Parathyroid adenoma (tissue), 2 donors: ENCODE measurements around the gene HMGN4.

Experiments used
- H2AFZ ChIP-seq: fragments of 300-600 bp; sonication (generic); one replicate; pipeline ENCODE4 v1.7.0; 2017; ENCODE audit warnings: antibody characterized with exemption, mild to moderate bottlenecking
- H3K27ac ChIP-seq: fragments of 300-600 bp; sonication (generic); one replicate; pipeline ENCODE4 v1.7.0; 2017
- H3K27me3 ChIP-seq: fragments of 300-600 bp; sonication (generic); one replicate; pipeline ENCODE4 v1.7.0; 2017; ENCODE audit warnings: low read length; ENCODE audit not compliant: control insufficient read depth, insufficient read depth
- H3K36me3 ChIP-seq: fragments of 300-600 bp; sonication (generic); one replicate; pipeline ENCODE4 v1.7.0; 2017; ENCODE audit warnings: low read length; ENCODE audit not compliant: control insufficient read depth, insufficient read depth
- H3K4me1 ChIP-seq: fragments of 300-600 bp; sonication (generic); one replicate; pipeline ENCODE4 v1.7.0; 2017; ENCODE audit warnings: control low read depth
- H3K4me2 ChIP-seq: fragments of 300-600 bp; sonication (generic); one replicate; pipeline ENCODE4 v1.7.0; 2017; ENCODE audit warnings: low read length
- H3K4me3 ChIP-seq: fragments of 300-600 bp; sonication (generic); one replicate; pipeline ENCODE4 v1.7.0; 2017; ENCODE audit warnings: low read depth, low read length
- H3K79me2 ChIP-seq: fragments of 300-600 bp; sonication (generic); one replicate; pipeline ENCODE4 v1.7.0; 2017; ENCODE audit warnings: control low read depth
- H3K9ac ChIP-seq: fragments of 300-600 bp; sonication (generic); one replicate; pipeline ENCODE4 v1.7.0; 2017; ENCODE audit warnings: mild to moderate bottlenecking
- H3K9me3 ChIP-seq: fragments of 300-600 bp; sonication (generic); one replicate; pipeline ENCODE4 v1.7.0; 2017; ENCODE audit warnings: low read length; ENCODE audit not compliant: control insufficient read depth
- CTCF ChIP-seq: fragments of 300-600 bp; sonication (generic); IDR thresholded peaks from one replicate; pipeline ENCODE4 v1.7.0; 2017; ENCODE audit warnings: antibody characterized with exemption, mild to moderate bottlenecking
- donor health status: primary hyperparathyroidism.

Gene HMGN4

DNA sequence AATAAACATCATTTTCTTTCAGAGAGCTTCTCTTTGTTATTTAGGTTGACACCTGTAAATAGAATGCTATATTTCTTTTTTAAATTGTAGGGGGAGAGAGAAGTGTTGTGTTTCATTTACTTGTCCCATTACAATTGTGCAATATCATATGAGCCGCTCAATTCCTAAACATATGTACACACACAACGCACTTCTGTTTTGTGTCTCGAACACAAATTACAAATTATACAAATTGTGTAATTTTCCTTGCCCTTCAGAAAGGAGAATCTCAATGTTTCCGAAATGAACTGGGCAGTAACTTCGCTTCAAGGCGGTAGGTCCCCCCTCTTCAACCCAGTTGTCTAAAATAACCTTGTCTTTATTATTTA is 55.9 kb downstream of the HMGN4 start:
- Histone ChIP-seq H3K4me2 (no peak overlapping the region), H3K27ac (no peak overlapping the region), H3K79me2 (no peaks in the 10 kb centered on the region), H3K9ac (no peak overlapping the region), H3K9me3 (no peaks in the 10 kb centered on the region), H3K36me3 (no peaks in the 10 kb centered on the region), H3K4me3 (no peak overlapping the region), H2AFZ (no peak overlapping the region), H3K27me3 (no peaks in the 10 kb centered on the region), H3K4me1 (peaks cover 3% of the 10 kb centered on the region)
- no peak for TF ChIP-seq CTCF

GRCh38 chr6:26594730-26595632 is 56.8 kb downstream of the HMGN4 start:
- H3K4me2 ChIP-seq = peak overlapping the region; percentile 90
- H3K4me1 ChIP-seq = peaks cover 3% of the 10 kb centered on the region
- H2AFZ ChIP-seq = peak overlapping the region; percentile 80
- no peak overlapping the region for H3K9ac ChIP-seq
- no peaks in the 10 kb centered on the region for H3K79me2 ChIP-seq
- TF ChIP-seq CTCF = no peak
- peak overlapping the region; percentile 85 for H3K4me3 ChIP-seq
- H3K9me3 ChIP-seq = no peaks in the 10 kb centered on the region
- H3K27me3 ChIP-seq = no peaks in the 10 kb centered on the region
- no peak overlapping the region for H3K27ac ChIP-seq
- H3K36me3 ChIP-seq = no peaks in the 10 kb centered on the region

- peak overlapping the region; percentile 80 for H2AFZ ChIP-seq
- H3K79me2 ChIP-seq = no peaks in the 10 kb centered on the region
- H3K4me2 ChIP-seq = peak overlapping the region; percentile 90
- H3K36me3 ChIP-seq = no peaks in the 10 kb centered on the region
- no peaks in the 10 kb centered on the region for H3K9me3 ChIP-seq
- H3K9ac ChIP-seq = no peak overlapping the region
- H3K4me1 ChIP-seq = peaks cover 3% of the 10 kb centered on the region
- peak overlapping the region; percentile 85 for H3K4me3 ChIP-seq
- no peaks in the 10 kb centered on the region for H3K27me3 ChIP-seq
- TF ChIP-seq CTCF = peak; percentile 97
- peak overlapping the region; percentile 7 for H3K27ac ChIP-seq
These were observed 57.6 kb downstream of the HMGN4 start for GRCh38 chr6:26595669-26596269.
